Endothelial cell of umbilical vein (primary cell): ENCODE data around the gene ZNF91. TPM values are rescaled to one million over a fixed set of nuclear protein-coding genes. Genes with fewer than 3 reads are reported as not detected.

ENCODE experiments used
- BruUV-seq: library from RNA; stranded (reverse); fragments of 400-500 nt; replicated peaks from 2 replicates; lab custom pipeline; 2021; lab: Mats Ljungman, UMichigan
- CTCF ChIA-PET: fragments of 300-600, 350-600 bp; sonication (Branson Sonifier 250); formaldehyde crosslinking; loops from one replicate; lab custom pipeline; 2021; ENCODE audit warnings: antibody characterized with exemption, inconsistent platforms; lab: Charles Lee
- POLR2A ChIA-PET: fragments of 300-600, 350-600 bp; sonication (Branson Sonifier 250); formaldehyde crosslinking; loops from one replicate; lab custom pipeline; 2021; ENCODE audit warnings: antibody characterized with exemption, inconsistent platforms; lab: Charles Lee
- DNase-seq: peaks from one replicate; pipeline ENCODE4 v3.0.0-alpha.2; 2011; ENCODE audit warnings: low read depth, low spot score
- FAIRE-seq: peaks from 2 replicates; lab custom pipeline; 2011; peaks lifted over from hg19 to GRCh38; lab: Jason Lieb, UNC
- H2AFZ ChIP-seq: 2 replicates; pipeline ENCODE4 v1.6.0; 2012; ENCODE audit warnings: low read depth, low read length, control low read depth, inconsistent platforms
- H3K27ac ChIP-seq: 2 replicates; pipeline ENCODE4 v1.5.1; 2011; ENCODE audit warnings: low read depth, mild to moderate bottlenecking, control low read depth, low read length, moderate library complexity; ENCODE audit not compliant: insufficient read depth
- H3K27me3 ChIP-seq, 2 experiments: 2 replicates each; pipeline versions ENCODE4 v1.6.0 to v1.6.1; 2011; ENCODE audit warnings: low read length in 2 of 2, mixed read lengths in 1 of 2; ENCODE audit not compliant: control insufficient read depth in 2 of 2, insufficient read depth in 2 of 2
- H3K36me3 ChIP-seq, 2 experiments: 2 replicates in 1 of 2; 3 replicates in 1 of 2; pipeline ENCODE4 v1.5.1; 2011; ENCODE audit warnings: low read length in 2 of 2, mild to moderate bottlenecking in 1 of 2, moderate library complexity in 1 of 2; ENCODE audit not compliant: control insufficient read depth in 2 of 2, insufficient read depth in 2 of 2; ENCODE audit errors: extremely low read depth in 1 of 2
- H3K4me1 ChIP-seq: 3 replicates; pipeline ENCODE4 v1.5.1; 2011; ENCODE audit warnings: mild to moderate bottlenecking, low read length; ENCODE audit not compliant: control insufficient read depth, insufficient read depth; ENCODE audit errors: extremely low read depth
- H3K4me2 ChIP-seq: 2 replicates; pipeline ENCODE4 v1.6.1; 2011; ENCODE audit warnings: low read length, control low read depth, mixed read lengths; ENCODE audit not compliant: insufficient read depth
- H3K4me3 ChIP-seq, 3 experiments: fragments of 200-600 bp in 1 of 3; sonication (generic), shearing (Covaris generic) in 1 of 3; replicated peaks in 1 of 3; 2 replicates each; pipeline ENCODE4 v1.5.1; 2011 to 2016; ENCODE audit warnings: control low read depth in 3 of 3, low read length in 3 of 3, mild to moderate bottlenecking in 2 of 3, inconsistent platforms in 1 of 3, low read depth in 1 of 3, moderate library complexity in 1 of 3; ENCODE audit not compliant: insufficient read depth in 1 of 3
- H3K79me2 ChIP-seq: 2 replicates; pipeline ENCODE4 v1.6.0; 2012; ENCODE audit warnings: low read length, inconsistent platforms; ENCODE audit not compliant: control insufficient read depth, insufficient read depth
- H3K9ac ChIP-seq: replicated peaks from 2 replicates; pipeline ENCODE3; 2011; ENCODE audit warnings: low read length, control low read depth; ENCODE audit not compliant: insufficient read depth; ENCODE audit errors: extremely low read depth
- H3K9me1 ChIP-seq: replicated peaks from 3 replicates; pipeline ENCODE4 v1.6.0; 2011; ENCODE audit warnings: mild to moderate bottlenecking, low read length; ENCODE audit not compliant: control insufficient read depth, insufficient read depth; ENCODE audit errors: extremely low read depth
- H3K9me3 ChIP-seq: replicated peaks from 2 replicates; pipeline ENCODE4 v1.5.1; 2012; ENCODE audit warnings: low read length, inconsistent platforms; ENCODE audit not compliant: control insufficient read depth, insufficient read depth
- H4K20me1 ChIP-seq: replicated peaks from 2 replicates; pipeline ENCODE3; 2011; ENCODE audit warnings: mild to moderate bottlenecking, low read length; ENCODE audit not compliant: control insufficient read depth, insufficient read depth; ENCODE audit errors: extremely low read depth
- EZH2 ChIP-seq: IDR thresholded peaks from 2 replicates; pipeline ENCODE4 v1.6.1; 2012; ENCODE audit warnings: borderline replicate concordance, low read depth, mild to moderate bottlenecking, moderate library complexity, low read length, inconsistent platforms; ENCODE audit not compliant: severe bottlenecking
- FOS ChIP-seq: IDR thresholded peaks from 2 replicates; pipeline ENCODE4 v1.6.1; 2011; ENCODE audit warnings: mild to moderate bottlenecking, low read length, moderate library complexity, borderline replicate concordance; ENCODE audit not compliant: insufficient read depth
- GATA2 ChIP-seq: IDR thresholded peaks from 2 replicates; pipeline ENCODE4 v1.7.0; 2011; ENCODE audit warnings: low read depth, mild to moderate bottlenecking, moderate library complexity, mixed read lengths, low read length; ENCODE audit not compliant: insufficient read length, insufficient read depth
- MYC ChIP-seq: IDR thresholded peaks from one replicate; pipeline ENCODE4 v1.6.1; 2011; ENCODE audit warnings: mild to moderate bottlenecking, low read depth, low read length
- POLR2A ChIP-seq: IDR thresholded peaks from 2 replicates; pipeline ENCODE4 v1.6.1; 2012; ENCODE audit warnings: low read depth, mild to moderate bottlenecking, control low read depth, low read length
- POLR2AphosphoS5 ChIP-seq: IDR thresholded peaks from 2 replicates; pipeline ENCODE4 v1.6.1; 2012; ENCODE audit warnings: low read depth, mild to moderate bottlenecking, control low read depth, low read length, moderate library complexity; ENCODE audit not compliant: insufficient read depth
- dilution Hi-C: fragments of 300-500 bp; cut with MboI; formaldehyde crosslinking; loops from one replicate; pipeline ENCODE4 v1.15.0; 2019; ENCODE audit warnings: low sequenced_read_pairs; ENCODE audit not compliant: extremely low pct_ligation_motif_present
- intact Hi-C: fragments of 100-400 bp; cut with micrococcal nuclease; formaldehyde crosslinking; loops from one replicate; pipeline ENCODE4 v1.10.0; 2022
- polyA plus RNA-seq, 4 experiments: library from polyadenylated mRNA; depleted of rRNA in 3 of 4; stranded (reverse) in 3 of 4; unstranded in 1 of 4; fragments of >200 nt; gene quantifications; 2 replicates each; pipeline versions ENCODE4 v1.2.1 to v1.2.3, GENCODE V29; 2011 to 2012; ENCODE audit warnings: missing spikeins in 1 of 4
- total RNA-seq: library from RNA; stranded (reverse); gene quantifications from 2 replicates; pipeline ENCODE4 v1.2.3, GENCODE V29; 2021
- TF ChIP-seq, protein P1 (sequence below): IDR thresholded peaks from 2 replicates; pipeline ENCODE4 v1.6.1; 2011; ENCODE audit not compliant: insufficient read depth, insufficient read length
- TF ChIP-seq, protein P2 (sequence below), 2 donors: IDR thresholded peaks; 1 replicate in 1 of 2; 2 replicates in 1 of 2; pipeline ENCODE4 v1.5.1; 2011; ENCODE audit warnings: low read length in 2 of 2, mild to moderate bottlenecking in 2 of 2, moderate library complexity in 2 of 2, control low read depth in 1 of 2, inconsistent platforms in 1 of 2, low read depth in 1 of 2; ENCODE audit not compliant: insufficient read depth in 1 of 2; ENCODE audit errors: extremely low read depth in 1 of 2

ZNF91 gene
- total and polyA plus RNA-seq, 2 donors (not counting 3 experiments of a cell fraction or from before 2014, with no cell fraction given): 9.6 to 17.0 TPM

DNA sequence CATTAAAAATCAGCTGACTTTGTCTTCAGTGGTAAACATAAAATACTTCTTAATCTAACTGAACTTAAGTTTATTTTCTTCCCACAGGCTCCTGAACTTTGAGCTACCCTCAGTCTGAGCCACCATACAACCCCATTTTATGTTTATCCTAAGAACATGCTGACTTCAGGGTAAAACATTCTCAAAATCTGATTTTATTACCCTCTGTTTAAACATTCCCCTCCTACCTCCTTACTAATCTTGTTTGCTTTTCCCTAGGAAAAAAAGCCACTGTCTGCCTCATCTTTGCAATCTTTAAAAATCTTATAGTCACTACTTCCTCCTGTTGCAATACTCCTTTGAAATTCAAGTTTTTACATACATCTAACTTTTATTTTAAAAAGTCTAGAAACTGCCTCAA, 4.0 kb downstream of the ZNF91 start:
- POLR2A ChIA-PET: no interaction called here
- H2AFZ ChIP-seq: no peak overlapping the region
- H3K9ac ChIP-seq: no peak overlapping the region
- H3K27ac ChIP-seq: no peak overlapping the region
- H3K36me3 ChIP-seq: no peaks in the 10 kb centered on the region
- no peaks in the 10 kb centered on the region for H3K27me3 ChIP-seq
- H3K4me1 ChIP-seq: no peaks in the 10 kb centered on the region
- no peak overlapping the region for H3K4me2 ChIP-seq
- no peak for TF ChIP-seq MYC
- no peak for TF ChIP-seq POLR2AphosphoS5
- no peak for TF ChIP-seq FOS
- no peak for TF ChIP-seq GATA2
- TF ChIP-seq, protein P1, sequence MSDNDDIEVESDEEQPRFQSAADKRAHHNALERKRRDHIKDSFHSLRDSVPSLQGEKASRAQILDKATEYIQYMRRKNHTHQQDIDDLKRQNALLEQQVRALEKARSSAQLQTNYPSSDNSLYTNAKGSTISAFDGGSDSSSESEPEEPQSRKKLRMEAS: no peak
- TF ChIP-seq, protein P2, sequence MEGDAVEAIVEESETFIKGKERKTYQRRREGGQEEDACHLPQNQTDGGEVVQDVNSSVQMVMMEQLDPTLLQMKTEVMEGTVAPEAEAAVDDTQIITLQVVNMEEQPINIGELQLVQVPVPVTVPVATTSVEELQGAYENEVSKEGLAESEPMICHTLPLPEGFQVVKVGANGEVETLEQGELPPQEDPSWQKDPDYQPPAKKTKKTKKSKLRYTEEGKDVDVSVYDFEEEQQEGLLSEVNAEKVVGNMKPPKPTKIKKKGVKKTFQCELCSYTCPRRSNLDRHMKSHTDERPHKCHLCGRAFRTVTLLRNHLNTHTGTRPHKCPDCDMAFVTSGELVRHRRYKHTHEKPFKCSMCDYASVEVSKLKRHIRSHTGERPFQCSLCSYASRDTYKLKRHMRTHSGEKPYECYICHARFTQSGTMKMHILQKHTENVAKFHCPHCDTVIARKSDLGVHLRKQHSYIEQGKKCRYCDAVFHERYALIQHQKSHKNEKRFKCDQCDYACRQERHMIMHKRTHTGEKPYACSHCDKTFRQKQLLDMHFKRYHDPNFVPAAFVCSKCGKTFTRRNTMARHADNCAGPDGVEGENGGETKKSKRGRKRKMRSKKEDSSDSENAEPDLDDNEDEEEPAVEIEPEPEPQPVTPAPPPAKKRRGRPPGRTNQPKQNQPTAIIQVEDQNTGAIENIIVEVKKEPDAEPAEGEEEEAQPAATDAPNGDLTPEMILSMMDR (IDR thresholded peaks at IDR 0.05; ENCODE audit: extremely low read depth in 1 of 2, insufficient read depth in 1 of 2, low read depth in 1 of 2, low read length in 2 of 2): no peak
- TF ChIP-seq EZH2: no peak
- no peak for TF ChIP-seq POLR2A
- CTCF ChIA-PET: no interaction called here
- intact Hi-C loops: loop anchor here (10.0 kb wide), 1 partner anchor 694 kb away; the partner anchor contains the start of gene ZNF254
- BruUV-seq: no TSS peak
- no peaks in the 10 kb centered on the region for H4K20me1 ChIP-seq
- no peak for FAIRE-seq
- H3K4me3 ChIP-seq: no peak overlapping the region
- peaks cover 45% of the 10 kb centered on the region for H3K79me2 ChIP-seq
- no peaks in the 10 kb centered on the region for H3K9me3 ChIP-seq
- dilution Hi-C loops: no loop called here
- H3K9me1 ChIP-seq: no peaks in the 10 kb centered on the region
- no peak for DNase-seq
